Stomach (tissue), 4 donors: ENCODE data around the gene METTL15.

Source experiments
- EP300 ChIP-seq: sonication (generic); formaldehyde crosslinking; IDR thresholded peaks from one replicate; pipeline ENCODE4 v1.6.1; 2017; ENCODE audit warnings: antibody characterized with exemption
- POLR2A ChIP-seq, 4 donors: fragments of 450-650 bp; IDR thresholded peaks; one replicate each; pipeline ENCODE4 v1.6.1; 2016; ENCODE audit warnings: antibody characterized with exemption in 4 of 4, control low read depth in 2 of 4, mild to moderate bottlenecking in 1 of 4, moderate library complexity in 1 of 4
- POLR2AphosphoS5 ChIP-seq, 3 donors: sonication (generic); formaldehyde crosslinking; IDR thresholded peaks; one replicate each; pipeline ENCODE4 v1.6.1; 2016; ENCODE audit warnings: antibody characterized with exemption in 3 of 3

- TF ChIP-seq POLR2A (IDR thresholded peaks at IDR 0.05) (no peak), POLR2AphosphoS5 (IDR thresholded peaks at IDR 0.05) (no peak), EP300 (no peak)
Measured at GRCh38 chr11:28343304-28344233, 235.4 kb downstream of the METTL15 start.
